Colon (tissue), 2 donors: ENCODE results near the gene JPH2.
"Not testable (repeated sequence)": the region's sequence is repeated elsewhere in the genome, so short reads cannot be mapped to it uniquely, and the experiment has no call there.

ENCODE experiments used
- FAIRE-seq: peaks from 2 replicates; lab custom pipeline; 2012; peaks lifted over from hg19 to GRCh38; lab: Jason Lieb, UNC
- donor health status: control.
- donor health status: control.

The JPH2 gene

GRCh38 chr20:44211177-44212039 is 24.4 kb upstream of the JPH2 start:
- no peak for FAIRE-seq

DNA sequence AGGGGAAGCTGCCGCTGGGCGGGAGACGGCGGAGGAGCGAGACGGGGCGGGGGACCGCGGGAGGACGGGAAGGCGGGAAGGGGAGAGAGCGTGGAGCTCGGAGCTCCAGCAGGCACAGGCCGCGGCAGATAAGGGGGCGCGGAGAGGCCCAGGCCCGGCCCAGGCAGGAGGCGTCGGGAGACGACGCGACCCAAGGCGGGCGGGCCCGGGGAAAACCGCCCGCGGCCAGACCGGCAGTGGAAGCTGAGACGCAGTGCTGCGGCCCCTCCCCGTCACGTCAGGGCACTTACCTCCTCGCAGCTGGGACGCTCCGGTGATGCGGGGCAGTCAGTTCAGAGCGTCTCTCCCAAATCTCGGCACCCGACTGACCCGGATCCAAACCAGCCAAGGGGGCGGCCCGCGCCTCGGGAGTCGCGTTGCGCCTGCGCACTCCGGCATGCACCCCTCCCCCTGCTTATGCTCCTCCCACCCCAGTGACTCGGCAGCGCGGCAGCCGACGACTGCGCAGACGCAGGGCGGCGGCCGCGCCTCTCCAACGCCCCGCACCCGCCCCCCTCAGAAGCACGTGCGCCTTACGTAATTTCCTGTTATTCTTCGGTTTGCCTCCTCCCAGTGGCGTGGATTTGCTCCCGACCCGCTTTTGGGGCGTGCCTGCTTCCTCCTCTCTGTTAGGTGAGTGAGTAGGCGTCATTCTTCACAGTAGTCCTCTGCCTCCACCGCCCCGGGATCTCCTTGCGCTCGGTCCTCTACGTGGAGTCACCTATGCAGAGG is 23.6 kb upstream of the JPH2 start, which contains the start of gene OSER1:
Gene OSER1 (minus strand): TSS at position 366 of the 771 bp plus-strand sequence. CDS start 3,814 bp downstream, outside the sequence.
- FAIRE-seq, result no peak

- FAIRE-seq, result no peak
Observed at GRCh38 chr20:44209686-44210405, 22.9 kb upstream of the JPH2 start.

DNA sequence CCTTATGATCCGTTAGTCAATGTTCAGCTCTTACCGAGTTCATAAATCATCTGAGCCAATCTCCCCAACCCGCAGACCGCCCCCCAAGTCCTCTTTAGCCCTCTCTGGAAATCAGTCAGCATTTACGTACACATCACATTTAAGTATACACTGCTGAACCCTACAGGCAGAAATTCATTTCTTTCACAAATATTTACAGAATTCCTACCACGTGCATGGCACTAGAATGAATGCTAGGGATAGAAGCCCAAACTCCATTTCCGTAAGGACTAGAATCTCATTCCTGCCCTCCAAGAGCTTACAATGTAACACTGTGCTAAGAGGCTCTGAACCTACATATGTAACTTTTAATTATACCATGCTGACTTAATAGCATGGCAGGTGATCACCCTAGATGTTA is 21.8 kb upstream of the JPH2 start:
- FAIRE-seq, result no peak

DNA sequence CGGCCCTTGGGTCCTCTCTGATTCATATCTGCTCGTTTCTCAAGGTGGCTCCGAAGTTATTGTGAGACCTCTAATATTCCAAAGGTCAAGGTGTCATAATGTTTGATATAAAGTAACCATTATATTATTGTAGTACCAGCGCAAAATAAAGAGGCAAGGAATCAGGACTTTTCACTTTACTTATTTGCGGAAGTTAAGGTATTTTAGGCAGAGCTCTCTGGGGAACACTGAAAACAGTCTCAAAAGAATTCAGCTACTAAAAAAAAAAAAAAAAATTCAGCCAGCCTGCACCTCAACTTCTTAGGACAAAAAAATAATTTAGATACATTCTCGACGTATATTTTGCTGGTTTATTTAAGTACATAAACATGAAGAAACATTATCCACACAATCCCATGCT is 21.2 kb upstream of the JPH2 start:
- FAIRE-seq, result no peak

GRCh38 chr20:44207126-44207723 is 20.2 kb upstream of the JPH2 start:
- FAIRE-seq, result no peak

DNA sequence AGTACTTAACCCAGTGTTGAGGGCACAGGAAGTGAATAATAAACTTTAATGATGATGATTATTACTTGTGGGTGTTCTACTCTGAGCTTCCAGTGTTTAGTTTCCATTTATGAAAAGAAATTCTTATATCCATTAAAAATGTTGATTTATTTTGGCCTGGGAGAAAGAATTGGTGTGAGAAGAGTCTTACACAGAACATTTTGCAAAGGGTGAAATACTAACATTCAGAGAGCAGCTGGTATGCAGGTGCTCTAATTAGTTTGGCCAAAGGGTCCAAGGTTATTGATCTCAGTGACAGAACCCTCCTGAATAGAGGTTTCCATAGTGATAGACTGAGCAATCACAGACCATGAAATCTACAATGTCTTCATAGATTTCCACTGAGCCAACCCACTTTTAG is 19.1 kb upstream of the JPH2 start:
- FAIRE-seq, result no peak

DNA sequence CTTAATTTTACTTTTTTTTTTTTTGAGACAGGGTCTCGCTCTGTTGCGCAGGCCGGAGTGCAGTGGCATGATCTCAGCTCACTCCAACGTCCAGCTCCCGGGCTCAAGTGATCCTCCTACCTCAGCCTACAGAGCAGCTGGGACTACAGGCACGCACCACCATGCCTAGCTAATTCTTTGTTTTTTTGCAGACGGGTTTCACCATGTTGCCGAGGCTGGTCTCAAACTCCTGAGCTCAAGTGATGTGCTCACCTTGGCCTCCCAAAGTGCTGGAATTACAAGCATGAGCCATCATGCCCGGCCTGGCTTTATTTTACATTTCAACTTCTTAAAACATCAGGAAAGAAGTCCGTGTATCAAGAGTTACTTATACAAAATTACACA is 17.8 kb upstream of the JPH2 start:
- FAIRE-seq, result no peak

DNA sequence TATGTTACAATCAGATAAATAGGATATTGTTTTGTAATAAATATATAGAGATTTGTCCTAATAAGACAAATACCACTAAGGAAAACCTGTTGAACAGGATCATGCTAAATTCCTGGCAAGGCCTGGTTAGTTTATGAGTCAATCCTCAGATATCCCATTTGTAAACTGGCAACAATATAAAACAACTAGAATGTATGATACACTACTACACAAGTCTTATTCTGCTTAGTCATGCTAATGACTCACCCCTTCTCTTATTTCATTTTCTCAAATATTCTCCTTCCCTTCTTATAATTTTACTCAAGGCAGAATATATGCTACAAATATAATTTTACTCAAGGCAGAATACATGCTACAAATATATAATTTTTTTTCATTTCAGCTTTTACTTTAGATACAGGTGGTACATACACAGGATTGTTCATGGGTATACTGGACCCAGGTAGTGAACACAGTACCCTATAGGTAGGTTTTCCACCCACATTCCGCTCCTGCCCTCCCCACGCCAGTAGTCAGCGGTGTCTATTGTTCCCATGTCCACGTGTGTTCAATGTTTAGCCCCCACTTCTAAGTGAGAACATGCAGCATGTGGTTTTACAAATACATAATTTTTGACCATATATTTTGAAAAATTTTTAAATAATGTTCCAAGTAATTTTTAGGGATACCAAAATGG is 17.3 kb upstream of the JPH2 start:
- FAIRE-seq, result no peak

DNA sequence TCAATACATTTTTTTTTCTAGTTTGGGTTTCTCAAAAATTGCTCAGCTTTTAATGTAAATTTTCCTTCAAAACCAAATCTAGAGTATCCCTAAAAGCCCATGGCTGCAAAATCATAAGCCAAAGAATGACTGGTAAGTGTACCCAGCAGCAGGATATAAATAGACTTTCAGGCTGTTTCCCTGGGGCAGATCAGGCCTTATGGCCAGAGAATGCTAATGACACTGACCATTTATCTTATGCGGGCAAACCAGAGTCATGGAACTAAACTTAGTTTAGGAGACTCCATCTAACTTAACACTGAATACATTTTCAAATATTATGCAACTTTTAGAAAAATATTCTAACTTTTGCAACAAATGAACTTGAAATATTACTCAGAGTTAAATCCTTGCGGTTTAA is 16.2 kb upstream of the JPH2 start:
- no peak for FAIRE-seq

DNA sequence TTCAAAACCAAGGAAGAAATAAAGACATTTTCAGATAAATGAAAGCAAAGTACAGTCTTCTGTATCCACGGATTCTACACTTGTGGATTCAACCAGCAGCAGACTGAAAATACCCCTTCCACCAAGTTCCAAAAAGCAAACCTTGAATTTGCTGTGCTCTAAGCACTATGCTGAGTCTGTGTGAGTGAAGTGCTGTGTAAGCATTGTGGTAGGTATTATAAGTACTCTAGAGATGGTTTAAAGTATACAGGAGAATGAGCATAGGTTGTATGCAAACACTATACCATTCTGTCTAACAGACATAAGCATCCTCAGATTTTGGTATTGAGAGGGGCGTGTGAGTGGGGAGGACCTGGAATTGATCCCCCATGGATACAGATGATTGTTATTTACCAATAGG is 14.0 kb upstream of the JPH2 start:
- FAIRE-seq, result no peak

DNA sequence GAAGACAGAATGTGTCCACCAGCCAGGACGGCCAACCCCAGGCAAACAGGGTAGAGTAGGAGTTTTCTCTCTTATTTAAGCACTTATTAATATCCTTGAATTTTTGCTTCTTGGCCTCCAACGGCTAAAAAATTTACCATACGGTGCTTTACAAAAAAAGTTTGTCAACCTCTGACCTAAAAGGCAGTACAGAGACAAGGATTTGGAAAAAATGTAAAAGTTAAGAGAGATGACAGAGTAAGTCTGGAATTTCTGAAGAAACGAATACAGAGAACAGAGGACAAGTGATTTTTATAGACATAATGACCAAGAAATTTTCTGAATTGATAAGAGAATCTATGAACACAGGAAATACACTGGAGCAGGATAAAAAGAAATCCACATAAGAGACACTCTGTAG is 13.4 kb upstream of the JPH2 start:
- FAIRE-seq, result no peak

GRCh38 chr20:44199877-44200276 is 12.9 kb upstream of the JPH2 start:
- no peak for FAIRE-seq

- no peak for FAIRE-seq
Observed at GRCh38 chr20:44198872-44199271, 11.9 kb upstream of the JPH2 start.

DNA sequence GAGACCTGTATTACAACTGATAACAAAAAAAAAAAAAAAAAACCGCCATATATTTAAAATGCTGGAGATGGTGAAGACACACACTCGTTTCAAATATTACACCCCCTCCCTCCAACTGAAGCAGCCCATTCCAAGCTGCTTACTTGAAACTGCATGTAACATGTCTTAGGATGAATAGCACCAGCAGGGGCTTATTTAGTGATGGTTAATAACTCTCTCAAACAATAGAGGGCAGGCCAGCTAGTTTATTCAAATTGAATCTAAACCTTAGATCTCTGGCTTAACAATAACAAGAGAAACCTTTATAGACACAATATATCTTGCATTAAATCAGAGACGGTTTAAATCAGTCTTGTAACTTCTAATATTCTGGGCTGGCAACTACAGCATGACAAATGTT is 9.3 kb upstream of the JPH2 start:
- FAIRE-seq, result no peak

- no peak for FAIRE-seq
Observed at GRCh38 chr20:44195605-44196004, 8.6 kb upstream of the JPH2 start.

DNA sequence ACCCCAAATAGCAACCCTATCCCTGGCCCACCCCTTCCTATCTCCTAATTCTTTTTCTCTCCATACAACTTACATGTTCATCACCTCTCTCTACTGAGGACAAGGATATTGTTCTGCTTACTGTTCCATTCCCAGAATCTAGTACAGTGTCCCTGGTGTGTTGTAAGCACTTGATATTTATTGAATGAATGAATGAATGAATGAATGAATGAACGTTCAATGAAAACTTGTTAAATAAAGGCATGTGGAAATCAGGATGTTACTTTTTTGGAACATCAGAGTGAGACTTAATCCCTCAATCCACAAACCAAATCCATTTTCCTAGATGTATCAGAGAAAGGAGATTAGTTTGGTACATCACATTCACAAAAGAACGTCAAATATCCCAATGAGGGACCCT is 6.8 kb upstream of the JPH2 start:
- no peak for FAIRE-seq

- FAIRE-seq, result not testable (repeated sequence)
Observed at GRCh38 chr20:44191640-44192039, 4.7 kb upstream of the JPH2 start.

- FAIRE-seq, result not testable (repeated sequence)
Observed at GRCh38 chr20:44190197-44190852, 3.3 kb upstream of the JPH2 start.

DNA sequence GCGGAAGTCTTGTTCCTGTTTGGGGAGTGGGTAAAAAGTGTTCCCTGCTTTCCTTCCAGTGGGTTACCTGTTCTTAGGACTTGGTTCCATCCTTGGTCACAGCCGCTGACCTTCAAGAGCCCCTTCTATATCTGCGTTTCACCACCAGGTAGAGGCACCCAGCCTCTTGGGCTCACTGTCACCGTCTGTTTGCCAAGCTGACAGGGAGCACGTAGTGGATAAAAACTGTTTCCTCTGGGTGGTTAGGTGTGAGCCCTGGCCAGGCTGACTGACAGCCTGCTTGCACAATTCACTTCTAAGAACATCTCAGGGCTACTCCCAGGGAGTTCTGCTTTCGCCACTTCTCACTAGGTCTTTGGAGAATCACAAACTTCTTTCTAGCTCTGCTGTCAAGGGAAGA is 1.8 kb upstream of the JPH2 start:
- FAIRE-seq, result no peak
